ENCODE data around the gene NCOA3.

Gene NCOA3

DNA sequence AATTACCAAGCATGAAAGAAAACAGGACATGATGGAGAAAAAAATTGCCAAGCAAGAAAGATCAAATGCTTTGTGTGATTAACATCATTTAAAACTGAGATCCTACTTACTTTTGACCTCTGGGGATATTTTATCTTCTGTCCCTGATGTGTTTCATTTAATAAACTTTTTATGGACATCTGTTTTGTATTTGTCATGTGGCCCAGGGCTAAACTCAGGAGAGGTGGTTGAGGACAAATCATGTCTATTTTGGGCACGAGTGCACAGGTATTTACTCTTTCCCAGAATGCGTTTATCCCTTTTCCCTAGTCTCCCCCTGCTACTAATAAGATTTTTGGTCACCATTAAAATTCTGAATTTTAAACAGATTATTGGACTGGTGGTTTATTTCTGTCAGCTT is 128.2 kb downstream of the NCOA3 start:
- no peak for DNase-seq
- CTCF ChIA-PET = no interaction called here
- Mint-ChIP-seq H3K36me3 (peaks cover 51% of the 10 kb centered on the region), H3K27me3 (no peaks in the 10 kb centered on the region), H3K9me3 (no peaks in the 10 kb centered on the region), H3K27ac (no peak overlapping the region), H3K4me3 (no peak overlapping the region), H3K4me1 (peaks cover 3% of the 10 kb centered on the region)

DNA sequence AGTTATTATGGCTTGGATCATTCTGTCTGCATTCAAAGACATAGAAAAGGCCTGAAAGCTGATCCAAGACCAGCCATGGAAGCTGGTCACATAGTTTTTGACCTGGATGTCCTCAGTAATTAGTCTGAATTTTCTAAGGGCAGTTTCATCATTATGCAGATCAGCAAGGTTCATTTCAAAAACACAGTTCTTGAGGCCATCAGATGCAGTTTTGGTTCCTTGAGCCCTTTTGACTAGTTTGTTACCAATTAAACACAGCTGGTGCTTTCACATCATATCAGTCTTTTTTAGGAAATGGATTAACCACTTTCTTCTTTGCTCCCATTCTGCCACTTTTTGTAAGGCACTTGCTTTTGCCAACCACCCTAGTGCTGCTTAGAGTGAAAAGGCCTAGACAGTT is 129.4 kb downstream of the NCOA3 start:
- no peak overlapping the region for H3K4me3 Mint-ChIP-seq
- CTCF ChIA-PET = no interaction called here
- peaks cover 49% of the 10 kb centered on the region for H3K36me3 Mint-ChIP-seq
- H3K27me3 Mint-ChIP-seq = no peaks in the 10 kb centered on the region
- H3K9me3 Mint-ChIP-seq = no peaks in the 10 kb centered on the region
- H3K27ac Mint-ChIP-seq = no peak overlapping the region
- DNase-seq = no peak
- no peaks in the 10 kb centered on the region for H3K4me1 Mint-ChIP-seq

DNA sequence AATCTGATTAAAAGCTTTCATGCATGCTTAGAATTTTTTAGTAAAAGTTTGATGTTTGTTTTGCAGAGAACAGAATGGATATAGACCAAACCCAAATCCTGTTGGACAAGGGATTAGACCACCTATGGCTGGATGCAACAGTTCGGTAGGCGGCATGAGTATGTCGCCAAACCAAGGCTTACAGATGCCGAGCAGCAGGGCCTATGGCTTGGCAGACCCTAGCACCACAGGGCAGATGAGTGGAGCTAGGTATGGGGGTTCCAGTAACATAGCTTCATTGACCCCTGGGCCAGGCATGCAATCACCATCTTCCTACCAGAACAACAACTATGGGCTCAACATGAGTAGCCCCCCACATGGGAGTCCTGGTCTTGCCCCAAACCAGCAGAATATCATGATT is 133.6 kb downstream of the NCOA3 start:
- H3K4me3 Mint-ChIP-seq = no peak overlapping the region
- no peaks in the 10 kb centered on the region for H3K4me1 Mint-ChIP-seq
- no peaks in the 10 kb centered on the region for H3K27me3 Mint-ChIP-seq
- H3K36me3 Mint-ChIP-seq = peaks cover 58% of the 10 kb centered on the region
- DNase-seq = no peak
- H3K27ac Mint-ChIP-seq = no peak overlapping the region
- CTCF ChIA-PET = interaction anchor here (1.5 to 1.8 kb wide), 2 partner anchors 29 to 251 kb away, joined by 3 to 7 read pairs; no protein-coding TSS in a partner anchor
- H3K9me3 Mint-ChIP-seq = no peaks in the 10 kb centered on the region

DNA sequence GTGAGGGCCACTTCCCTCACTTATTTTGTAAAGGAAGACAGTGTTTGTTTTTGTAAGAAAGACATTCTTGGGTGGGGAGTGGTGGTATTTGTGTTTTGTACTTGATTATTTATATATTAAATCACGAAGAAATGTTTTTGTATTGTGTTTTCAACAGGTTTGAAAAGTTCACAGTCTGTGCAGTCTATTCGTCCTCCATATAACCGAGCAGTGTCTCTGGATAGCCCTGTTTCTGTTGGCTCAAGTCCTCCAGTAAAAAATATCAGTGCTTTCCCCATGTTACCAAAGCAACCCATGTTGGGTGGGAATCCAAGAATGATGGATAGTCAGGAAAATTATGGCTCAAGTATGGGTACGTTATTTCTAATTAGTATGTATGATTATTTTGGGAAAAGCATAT is 137.2 kb downstream of the NCOA3 start:
- no peaks in the 10 kb centered on the region for H3K9me3 Mint-ChIP-seq
- no peaks in the 10 kb centered on the region for H3K4me1 Mint-ChIP-seq
- no peak overlapping the region for H3K4me3 Mint-ChIP-seq
- peaks cover 64% of the 10 kb centered on the region for H3K36me3 Mint-ChIP-seq
- no peak for DNase-seq
- CTCF ChIA-PET = no interaction called here
- no peaks in the 10 kb centered on the region for H3K27me3 Mint-ChIP-seq
- no peak overlapping the region for H3K27ac Mint-ChIP-seq

DNA sequence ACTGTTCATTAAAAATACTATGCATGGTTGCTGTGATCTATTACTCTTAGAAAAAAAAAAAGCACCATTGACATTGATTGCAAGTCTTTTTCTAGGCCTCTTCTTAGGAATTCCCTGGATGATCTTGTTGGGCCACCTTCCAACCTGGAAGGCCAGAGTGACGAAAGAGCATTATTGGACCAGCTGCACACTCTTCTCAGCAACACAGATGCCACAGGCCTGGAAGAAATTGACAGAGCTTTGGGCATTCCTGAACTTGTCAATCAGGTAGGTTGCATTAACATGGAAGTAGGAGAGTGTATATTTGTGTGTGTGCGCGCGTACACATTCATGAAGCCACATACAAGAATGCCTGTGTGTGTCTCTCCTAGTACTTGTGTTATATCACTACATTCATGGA is 140.4 kb downstream of the NCOA3 start:
- no peak for DNase-seq
- Mint-ChIP-seq H3K4me3 (no peak overlapping the region), H3K27me3 (no peaks in the 10 kb centered on the region), H3K27ac (no peak overlapping the region), H3K9me3 (no peaks in the 10 kb centered on the region), H3K4me1 (no peaks in the 10 kb centered on the region), H3K36me3 (peaks cover 63% of the 10 kb centered on the region)
- CTCF ChIA-PET = no interaction called here

DNA sequence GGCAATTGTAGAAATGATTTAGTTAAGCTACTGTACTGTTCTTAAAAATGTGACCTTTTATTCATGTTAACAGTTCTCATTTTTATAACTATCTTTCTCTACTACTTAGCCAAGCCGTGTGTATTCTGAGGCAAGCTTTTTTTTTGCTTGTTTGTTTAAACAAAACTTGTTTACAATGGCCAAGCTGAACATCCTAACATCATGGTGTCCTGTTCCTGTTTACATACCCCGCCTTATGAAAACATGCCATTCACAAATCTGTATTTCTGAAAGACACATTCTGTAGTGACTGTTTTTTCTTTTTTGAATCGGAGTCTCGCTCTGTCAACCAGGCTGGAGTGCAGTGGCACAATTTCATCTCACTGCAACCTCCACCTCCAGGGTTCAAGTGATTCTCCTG is 140.9 kb downstream of the NCOA3 start:
- no peaks in the 10 kb centered on the region for H3K9me3 Mint-ChIP-seq
- H3K4me1 Mint-ChIP-seq = no peaks in the 10 kb centered on the region
- no peaks in the 10 kb centered on the region for H3K27me3 Mint-ChIP-seq
- H3K4me3 Mint-ChIP-seq = no peak overlapping the region
- DNase-seq = no peak
- H3K36me3 Mint-ChIP-seq = peaks cover 59% of the 10 kb centered on the region
- H3K27ac Mint-ChIP-seq = no peak overlapping the region
- CTCF ChIA-PET = no interaction called here

DNA sequence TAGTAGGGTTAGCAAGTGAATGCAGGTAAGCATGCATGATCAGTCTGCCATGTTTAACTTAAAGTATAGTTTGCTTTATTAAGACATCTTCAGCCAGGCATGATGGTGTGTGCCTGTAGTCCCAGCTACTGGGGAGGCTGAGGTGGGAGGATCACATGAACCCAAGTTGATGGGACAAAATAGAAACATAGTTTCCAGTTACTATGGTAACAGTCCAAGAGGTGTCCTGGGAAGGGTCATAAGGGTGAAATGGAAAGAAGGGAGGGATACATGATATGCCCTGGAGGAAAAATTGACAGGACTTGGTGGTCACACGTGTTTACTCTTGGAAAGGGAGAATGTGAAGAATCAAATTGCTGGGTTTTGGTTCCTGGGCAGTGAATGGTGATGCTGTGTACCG is 143.9 kb downstream of the NCOA3 start:
- Mint-ChIP-seq H3K36me3 (peaks cover 57% of the 10 kb centered on the region), H3K4me3 (no peak overlapping the region), H3K27ac (no peak overlapping the region), H3K27me3 (no peaks in the 10 kb centered on the region), H3K4me1 (no peaks in the 10 kb centered on the region), H3K9me3 (no peaks in the 10 kb centered on the region)
- no peak for DNase-seq
- CTCF ChIA-PET = no interaction called here

DNA sequence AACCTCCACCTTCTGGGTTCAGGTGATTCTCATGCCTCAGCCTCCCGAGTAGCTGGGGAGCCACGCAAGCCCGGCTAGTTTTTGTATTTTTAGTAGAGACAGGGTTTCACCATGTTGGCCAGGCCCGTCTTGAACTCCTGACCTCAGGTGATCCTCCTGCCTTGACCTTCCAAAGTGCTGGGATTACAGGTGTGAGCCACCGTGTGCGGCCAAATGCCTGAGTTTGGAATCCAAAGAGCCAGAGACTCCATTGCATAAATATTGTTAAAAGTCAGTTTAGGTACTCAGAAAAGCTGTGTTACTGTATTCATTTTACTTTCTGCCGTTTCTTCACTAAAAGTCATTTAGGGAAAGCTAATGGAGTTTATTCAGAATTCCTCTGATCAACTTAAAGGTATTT is 146.3 kb downstream of the NCOA3 start:
- CTCF ChIA-PET = interaction anchor here (1.7 kb wide), 1 partner anchor 16 kb away, joined by 7 read pairs; no protein-coding TSS in a partner anchor
- H3K36me3 Mint-ChIP-seq = peaks cover 57% of the 10 kb centered on the region

DNA sequence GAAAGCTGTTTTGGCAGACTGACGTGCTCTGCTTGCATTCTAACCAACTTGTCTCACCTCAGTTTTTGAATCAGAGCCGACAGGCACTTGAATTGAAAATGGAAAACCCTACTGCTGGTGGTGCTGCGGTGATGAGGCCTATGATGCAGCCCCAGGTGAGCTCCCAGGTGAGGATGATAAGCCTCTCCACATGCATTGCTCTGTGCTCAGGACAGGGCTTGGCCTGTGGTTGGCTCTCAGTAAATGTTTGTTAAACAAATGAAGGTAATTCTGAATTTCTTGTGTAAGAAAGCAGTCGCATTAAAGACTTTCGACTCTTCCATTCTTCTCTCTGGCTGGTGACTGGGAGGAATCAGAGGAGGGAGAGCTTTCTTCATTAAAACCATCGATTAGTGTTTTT is 147.3 kb downstream of the NCOA3 start:
- Mint-ChIP-seq H3K9me3 (no peaks in the 10 kb centered on the region), H3K4me3 (no peak overlapping the region), H3K36me3 (peaks cover 58% of the 10 kb centered on the region), H3K27ac (no peak overlapping the region), H3K4me1 (no peaks in the 10 kb centered on the region), H3K27me3 (no peaks in the 10 kb centered on the region)
- DNase-seq = no peak
- CTCF ChIA-PET = interaction anchor here (1.7 kb wide), 1 partner anchor 15 kb away, joined by 7 read pairs; no protein-coding TSS in a partner anchor

More for the DNA sequence above, 146.3 kb downstream of the NCOA3 start:
- Mint-ChIP-seq H3K4me1 (no peaks in the 10 kb centered on the region), H3K27ac (no peak overlapping the region), H3K27me3 (no peaks in the 10 kb centered on the region), H3K4me3 (no peak overlapping the region), H3K9me3 (no peaks in the 10 kb centered on the region)
- no peak for DNase-seq

DNA sequence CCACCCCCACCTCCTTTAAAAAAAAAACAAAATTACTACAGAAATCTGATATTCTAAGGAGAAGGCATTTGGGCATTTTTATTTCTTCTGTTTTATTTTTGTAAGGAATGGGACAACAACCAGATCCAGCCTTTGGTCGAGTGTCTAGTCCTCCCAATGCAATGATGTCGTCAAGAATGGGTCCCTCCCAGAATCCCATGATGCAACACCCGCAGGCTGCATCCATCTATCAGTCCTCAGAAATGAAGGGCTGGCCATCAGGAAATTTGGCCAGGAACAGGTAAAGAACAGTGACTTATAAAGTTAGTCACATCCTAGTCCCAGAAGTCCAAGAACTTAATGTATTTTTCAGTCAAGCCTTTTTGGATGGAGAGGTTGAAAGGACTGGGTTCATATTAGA is 150.6 kb downstream of the NCOA3 start:
- peak overlapping the region; percentile 37 for H3K27ac Mint-ChIP-seq
- no peak for DNase-seq
- H3K4me3 Mint-ChIP-seq = no peak overlapping the region
- H3K9me3 Mint-ChIP-seq = no peaks in the 10 kb centered on the region
- no peaks in the 10 kb centered on the region for H3K27me3 Mint-ChIP-seq
- CTCF ChIA-PET = no interaction called here
- no peaks in the 10 kb centered on the region for H3K4me1 Mint-ChIP-seq
- H3K36me3 Mint-ChIP-seq = peaks cover 55% of the 10 kb centered on the region

DNA sequence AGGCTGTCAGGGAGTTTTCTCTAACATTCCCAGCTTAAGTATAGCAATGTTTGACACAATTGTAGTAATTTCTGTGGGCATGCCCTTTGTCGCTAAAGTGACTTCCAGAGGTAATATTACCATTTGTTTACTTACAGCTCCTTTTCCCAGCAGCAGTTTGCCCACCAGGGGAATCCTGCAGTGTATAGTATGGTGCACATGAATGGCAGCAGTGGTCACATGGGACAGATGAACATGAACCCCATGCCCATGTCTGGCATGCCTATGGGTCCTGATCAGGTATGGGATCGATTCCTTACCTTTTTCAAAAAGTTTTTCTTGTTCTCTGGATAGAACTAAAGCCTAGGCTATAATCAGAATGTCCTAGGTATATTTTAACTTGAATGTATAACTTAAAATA is 151.1 kb downstream of the NCOA3 start:
- CTCF ChIA-PET = interaction anchor here (1.1 kb wide), 1 partner anchor 11 kb away, joined by 5 read pairs; no protein-coding TSS in a partner anchor
- H3K4me3 Mint-ChIP-seq = no peak overlapping the region

DNA sequence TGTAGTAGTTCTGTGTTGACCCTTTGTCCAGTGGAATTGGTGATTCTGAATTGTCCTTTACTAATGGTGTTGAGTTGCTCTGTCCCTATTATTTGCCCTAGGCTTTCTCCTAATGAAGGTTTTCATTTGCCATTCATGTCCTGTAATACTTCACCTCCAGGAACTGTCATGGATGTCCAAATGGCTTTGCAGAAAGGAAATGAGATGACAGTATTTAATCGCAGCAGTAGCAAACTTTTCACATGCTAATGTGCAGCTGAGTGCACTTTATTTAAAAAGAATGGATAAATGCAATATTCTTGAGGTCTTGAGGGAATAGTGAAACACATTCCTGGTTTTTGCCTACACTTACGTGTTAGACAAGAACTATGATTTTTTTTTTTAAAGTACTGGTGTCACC is 152.2 kb downstream of the NCOA3 start:
- H3K36me3 Mint-ChIP-seq = peaks cover 52% of the 10 kb centered on the region
- CTCF ChIA-PET = interaction anchor here (1.1 kb wide), 1 partner anchor 10 kb away, joined by 5 read pairs; no protein-coding TSS in a partner anchor

More for the DNA sequence above, 151.1 kb downstream of the NCOA3 start:
- Mint-ChIP-seq H3K4me1 (no peaks in the 10 kb centered on the region), H3K9me3 (no peaks in the 10 kb centered on the region), H3K27me3 (no peaks in the 10 kb centered on the region), H3K36me3 (peaks cover 55% of the 10 kb centered on the region), H3K27ac (peak overlapping the region; percentile 37)
- no peak for DNase-seq

DNA sequence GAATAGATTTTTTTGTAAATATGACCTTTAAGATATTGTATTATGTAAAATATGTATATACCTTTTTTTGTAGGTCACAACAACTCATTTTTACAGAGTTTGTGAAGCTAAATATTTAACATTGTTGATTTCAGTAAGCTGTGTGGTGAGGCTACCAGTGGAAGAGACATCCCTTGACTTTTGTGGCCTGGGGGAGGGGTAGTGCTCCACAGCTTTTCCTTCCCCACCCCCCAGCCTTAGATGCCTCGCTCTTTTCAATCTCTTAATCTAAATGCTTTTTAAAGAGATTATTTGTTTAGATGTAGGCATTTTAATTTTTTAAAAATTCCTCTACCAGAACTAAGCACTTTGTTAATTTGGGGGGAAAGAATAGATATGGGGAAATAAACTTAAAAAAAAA is 152.7 kb downstream of the NCOA3 start:
- no peak for DNase-seq
- H3K4me1 Mint-ChIP-seq = no peaks in the 10 kb centered on the region
- CTCF ChIA-PET = no interaction called here
- no peak overlapping the region for H3K27ac Mint-ChIP-seq
- no peaks in the 10 kb centered on the region for H3K9me3 Mint-ChIP-seq
- H3K27me3 Mint-ChIP-seq = no peaks in the 10 kb centered on the region
- no peak overlapping the region for H3K4me3 Mint-ChIP-seq
- peaks cover 49% of the 10 kb centered on the region for H3K36me3 Mint-ChIP-seq

More for the DNA sequence above, 152.2 kb downstream of the NCOA3 start:
- H3K4me3 Mint-ChIP-seq = no peak overlapping the region
- no peaks in the 10 kb centered on the region for H3K9me3 Mint-ChIP-seq
- no peaks in the 10 kb centered on the region for H3K4me1 Mint-ChIP-seq
- no peak overlapping the region for H3K27ac Mint-ChIP-seq
- DNase-seq = no peak
- H3K27me3 Mint-ChIP-seq = no peaks in the 10 kb centered on the region

DNA sequence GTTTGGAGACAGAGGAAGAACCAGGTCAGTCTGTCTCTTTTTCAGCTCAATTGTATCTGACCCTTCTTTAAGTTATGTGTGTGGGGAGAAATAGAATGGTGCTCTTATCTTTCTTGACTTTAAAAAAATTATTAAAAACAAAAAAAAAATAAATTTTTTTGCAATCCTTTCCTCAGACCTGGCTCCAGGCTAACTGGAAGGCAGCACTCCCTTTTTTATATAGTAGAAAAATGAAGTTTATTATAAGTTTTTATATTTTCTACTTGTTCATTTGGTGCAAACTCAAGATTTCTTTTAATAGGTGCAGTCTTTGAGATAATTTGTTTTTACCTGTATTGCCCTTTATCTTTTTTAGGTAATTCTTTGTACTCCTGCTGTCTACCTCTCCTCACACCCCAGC is 153.9 kb downstream of the NCOA3 start:
- no peak for DNase-seq
- Mint-ChIP-seq H3K36me3 (peaks cover 44% of the 10 kb centered on the region), H3K4me3 (no peak overlapping the region), H3K4me1 (no peaks in the 10 kb centered on the region), H3K9me3 (no peaks in the 10 kb centered on the region), H3K27me3 (no peaks in the 10 kb centered on the region), H3K27ac (no peak overlapping the region)
- CTCF ChIA-PET = no interaction called here

DNA sequence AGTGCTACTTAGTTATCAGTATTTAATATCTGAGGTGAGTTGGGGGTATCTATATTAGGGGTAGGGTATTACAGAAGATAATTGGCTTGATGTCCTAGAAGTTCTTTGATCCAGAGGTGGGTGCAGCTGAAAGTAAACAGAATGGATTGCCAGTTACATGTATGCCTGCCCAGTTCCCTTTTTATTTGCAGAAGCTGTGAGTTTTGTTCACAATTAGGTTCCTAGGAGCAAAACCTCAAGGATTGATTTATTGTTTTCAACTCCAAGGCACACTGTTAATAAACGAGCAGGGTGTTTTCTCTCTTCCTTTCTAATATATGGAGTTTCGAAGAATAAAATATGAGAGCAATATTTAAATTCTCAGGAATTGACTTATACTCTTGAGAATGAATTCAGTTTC is 154.6 kb downstream of the NCOA3 start:
- Mint-ChIP-seq H3K36me3 (peaks cover 44% of the 10 kb centered on the region), H3K4me3 (no peak overlapping the region), H3K27ac (no peak overlapping the region), H3K4me1 (no peaks in the 10 kb centered on the region), H3K27me3 (no peaks in the 10 kb centered on the region), H3K9me3 (no peaks in the 10 kb centered on the region)
- CTCF ChIA-PET = no interaction called here
- DNase-seq = no peak
